Liver (tissue), 3 donors: Measurements from ENCODE around the gene TWIST2.

Experiments used
- ATF3 ChIP-seq: IDR thresholded peaks from 2 replicates; pipeline ENCODE4 v1.6.1; 2016; ENCODE audit warnings: antibody characterized with exemption
- HNF4G ChIP-seq: IDR thresholded peaks from 2 replicates; pipeline ENCODE4 v1.6.1; 2016; ENCODE audit warnings: antibody characterized with exemption
- NR2F2 ChIP-seq: IDR thresholded peaks from 2 replicates; pipeline ENCODE4 v1.6.1; 2016; ENCODE audit warnings: antibody characterized with exemption
- RAD21 ChIP-seq, 2 donors: IDR thresholded peaks; 2 replicates each; pipeline ENCODE4 v1.6.1; 2016; ENCODE audit warnings: antibody characterized with exemption in 2 of 2, mild to moderate bottlenecking in 2 of 2
- TAF1 ChIP-seq: conservative IDR thresholded peaks from 2 replicates; pipeline ENCODE4 v1.6.1; 2016; ENCODE audit warnings: antibody characterized with exemption, mild to moderate bottlenecking
- YY1 ChIP-seq: IDR thresholded peaks from 2 replicates; pipeline ENCODE4 v1.6.1; 2016; ENCODE audit warnings: antibody characterized with exemption, mild to moderate bottlenecking
- TF ChIP-seq, protein P1 (sequence below): fragments of 150-350 bp; IDR thresholded peaks from 2 replicates; pipeline ENCODE4 v1.5.1; 2017; ENCODE audit warnings: improper control_type of control experiment, low read depth, low read length; ENCODE audit not compliant: missing input control
- TF ChIP-seq, protein P2 (sequence below): IDR thresholded peaks from 2 replicates; pipeline ENCODE4 v1.6.1; 2016; ENCODE audit warnings: antibody characterized with exemption, mild to moderate bottlenecking
- donor health status: healthy.
- donor health status: healthy.

- TF ChIP-seq, protein P1, sequence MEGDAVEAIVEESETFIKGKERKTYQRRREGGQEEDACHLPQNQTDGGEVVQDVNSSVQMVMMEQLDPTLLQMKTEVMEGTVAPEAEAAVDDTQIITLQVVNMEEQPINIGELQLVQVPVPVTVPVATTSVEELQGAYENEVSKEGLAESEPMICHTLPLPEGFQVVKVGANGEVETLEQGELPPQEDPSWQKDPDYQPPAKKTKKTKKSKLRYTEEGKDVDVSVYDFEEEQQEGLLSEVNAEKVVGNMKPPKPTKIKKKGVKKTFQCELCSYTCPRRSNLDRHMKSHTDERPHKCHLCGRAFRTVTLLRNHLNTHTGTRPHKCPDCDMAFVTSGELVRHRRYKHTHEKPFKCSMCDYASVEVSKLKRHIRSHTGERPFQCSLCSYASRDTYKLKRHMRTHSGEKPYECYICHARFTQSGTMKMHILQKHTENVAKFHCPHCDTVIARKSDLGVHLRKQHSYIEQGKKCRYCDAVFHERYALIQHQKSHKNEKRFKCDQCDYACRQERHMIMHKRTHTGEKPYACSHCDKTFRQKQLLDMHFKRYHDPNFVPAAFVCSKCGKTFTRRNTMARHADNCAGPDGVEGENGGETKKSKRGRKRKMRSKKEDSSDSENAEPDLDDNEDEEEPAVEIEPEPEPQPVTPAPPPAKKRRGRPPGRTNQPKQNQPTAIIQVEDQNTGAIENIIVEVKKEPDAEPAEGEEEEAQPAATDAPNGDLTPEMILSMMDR = no peak
- TF ChIP-seq HNF4G = no peak
- TF ChIP-seq YY1 = no peak
- TF ChIP-seq NR2F2 = no peak
- TF ChIP-seq ATF3 = no peak
- TF ChIP-seq, protein P2, sequence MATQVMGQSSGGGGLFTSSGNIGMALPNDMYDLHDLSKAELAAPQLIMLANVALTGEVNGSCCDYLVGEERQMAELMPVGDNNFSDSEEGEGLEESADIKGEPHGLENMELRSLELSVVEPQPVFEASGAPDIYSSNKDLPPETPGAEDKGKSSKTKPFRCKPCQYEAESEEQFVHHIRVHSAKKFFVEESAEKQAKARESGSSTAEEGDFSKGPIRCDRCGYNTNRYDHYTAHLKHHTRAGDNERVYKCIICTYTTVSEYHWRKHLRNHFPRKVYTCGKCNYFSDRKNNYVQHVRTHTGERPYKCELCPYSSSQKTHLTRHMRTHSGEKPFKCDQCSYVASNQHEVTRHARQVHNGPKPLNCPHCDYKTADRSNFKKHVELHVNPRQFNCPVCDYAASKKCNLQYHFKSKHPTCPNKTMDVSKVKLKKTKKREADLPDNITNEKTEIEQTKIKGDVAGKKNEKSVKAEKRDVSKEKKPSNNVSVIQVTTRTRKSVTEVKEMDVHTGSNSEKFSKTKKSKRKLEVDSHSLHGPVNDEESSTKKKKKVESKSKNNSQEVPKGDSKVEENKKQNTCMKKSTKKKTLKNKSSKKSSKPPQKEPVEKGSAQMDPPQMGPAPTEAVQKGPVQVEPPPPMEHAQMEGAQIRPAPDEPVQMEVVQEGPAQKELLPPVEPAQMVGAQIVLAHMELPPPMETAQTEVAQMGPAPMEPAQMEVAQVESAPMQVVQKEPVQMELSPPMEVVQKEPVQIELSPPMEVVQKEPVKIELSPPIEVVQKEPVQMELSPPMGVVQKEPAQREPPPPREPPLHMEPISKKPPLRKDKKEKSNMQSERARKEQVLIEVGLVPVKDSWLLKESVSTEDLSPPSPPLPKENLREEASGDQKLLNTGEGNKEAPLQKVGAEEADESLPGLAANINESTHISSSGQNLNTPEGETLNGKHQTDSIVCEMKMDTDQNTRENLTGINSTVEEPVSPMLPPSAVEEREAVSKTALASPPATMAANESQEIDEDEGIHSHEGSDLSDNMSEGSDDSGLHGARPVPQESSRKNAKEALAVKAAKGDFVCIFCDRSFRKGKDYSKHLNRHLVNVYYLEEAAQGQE = no peak
- no peak for TF ChIP-seq RAD21 (IDR thresholded peaks at IDR 0.05)
- TF ChIP-seq TAF1 = no peak
Measured at GRCh38 chr2:238821944-238822670, 25.8 kb upstream of the TWIST2 start.
